GM19099 (cell line): ENCODE results near the gene CRTAC1.

ENCODE experiments used
- POLR2A ChIP-seq: IDR thresholded peaks from 3 replicates; pipeline ENCODE4 v1.6.1; 2011; ENCODE audit warnings: low read depth; ENCODE audit not compliant: insufficient read length; ENCODE audit errors: extremely low read depth

CRTAC1 gene

GRCh38 chr10:97887399-97887798 is 143.0 kb downstream of the CRTAC1 start:
- TF ChIP-seq POLR2A = no peak

GRCh38 chr10:97886286-97886685 is 144.1 kb downstream of the CRTAC1 start:
- TF ChIP-seq POLR2A = no peak

- no peak for TF ChIP-seq POLR2A
Measured at GRCh38 chr10:97883092-97883485, 147.3 kb downstream of the CRTAC1 start.

- no peak for TF ChIP-seq POLR2A
Measured at GRCh38 chr10:97882142-97883091, 148.0 kb downstream of the CRTAC1 start.

GRCh38 chr10:97880109-97880508 is 150.3 kb downstream of the CRTAC1 start:
- no peak for TF ChIP-seq POLR2A

GRCh38 chr10:97879241-97879640 is 151.2 kb downstream of the CRTAC1 start:
- no peak for TF ChIP-seq POLR2A

- TF ChIP-seq POLR2A = no peak
Measured at GRCh38 chr10:97876402-97876801, 154.0 kb downstream of the CRTAC1 start.

- no peak for TF ChIP-seq POLR2A
Measured at GRCh38 chr10:97875391-97875790, 155.0 kb downstream of the CRTAC1 start.

GRCh38 chr10:97874332-97874731 is 156.1 kb downstream of the CRTAC1 start:
- TF ChIP-seq POLR2A = no peak

- TF ChIP-seq POLR2A = no peak
Measured at GRCh38 chr10:97873569-97873968, 156.9 kb downstream of the CRTAC1 start.

GRCh38 chr10:97870990-97871389 is 159.4 kb downstream of the CRTAC1 start:
- TF ChIP-seq POLR2A = no peak

- TF ChIP-seq POLR2A = no peak
Measured at GRCh38 chr10:97869091-97870042, 161.1 kb downstream of the CRTAC1 start.

- TF ChIP-seq POLR2A = no peak
Measured at GRCh38 chr10:97868134-97868685, 162.2 kb downstream of the CRTAC1 start.

- TF ChIP-seq POLR2A = no peak
Measured at GRCh38 chr10:97867220-97867800, 163.1 kb downstream of the CRTAC1 start.
